GM19467 (cell line): ENCODE measurements around the gene PCSK4.
"Not testable (repeated sequence)": the region's sequence is repeated elsewhere in the genome, so short reads cannot be mapped to it uniquely, and the experiment has no call there.

Experiments used
- ATAC-seq: cut with Tn5 transposase; IDR thresholded peaks from one replicate; pipeline ENCODE4 v1.9.1; 2021; ENCODE audit warnings: mild to moderate bottlenecking, moderate library complexity; ENCODE audit not compliant: unreplicated experiment

The PCSK4 gene

GRCh38 chr19:1490311-1491113 lies at the start of gene PCSK4:
Gene PCSK4, minus strand, starts transcription at chr19:1490350. Its CDS starts 4 bp downstream, at chr19:1490346.
- ATAC-seq, result peak; percentile 73

- ATAC-seq, result not testable (repeated sequence)
Measured at GRCh38 chr19:1539749-1540148, 49.6 kb upstream of the PCSK4 start.

- no peak for ATAC-seq
Measured at GRCh38 chr19:1538978-1539377, 48.8 kb upstream of the PCSK4 start.

- not testable (repeated sequence) for ATAC-seq
Measured at GRCh38 chr19:1535699-1536098, 45.5 kb upstream of the PCSK4 start.

GRCh38 chr19:1534972-1535371 lies 44.8 kb upstream of the PCSK4 start:
- no peak for ATAC-seq

GRCh38 chr19:1533510-1534150 lies 43.5 kb upstream of the PCSK4 start:
- ATAC-seq, result no peak

GRCh38 chr19:1532003-1532402 lies 41.9 kb upstream of the PCSK4 start:
- ATAC-seq, result no peak

GRCh38 chr19:1531587-1531986 lies 41.4 kb upstream of the PCSK4 start:
- ATAC-seq, result no peak

- ATAC-seq, result not testable (repeated sequence)
Measured at GRCh38 chr19:1530856-1531255, 40.7 kb upstream of the PCSK4 start.

GRCh38 chr19:1529430-1529816 lies 39.3 kb upstream of the PCSK4 start:
- no peak for ATAC-seq

- no peak for ATAC-seq
Measured at GRCh38 chr19:1528596-1529429, 38.7 kb upstream of the PCSK4 start.

GRCh38 chr19:1527650-1528309 lies 37.6 kb upstream of the PCSK4 start:
- no peak for ATAC-seq

- ATAC-seq, result no peak
Measured at GRCh38 chr19:1526979-1527649, 37.0 kb upstream of the PCSK4 start.

GRCh38 chr19:1526066-1526778 lies 36.1 kb upstream of the PCSK4 start:
- ATAC-seq, result no peak

GRCh38 chr19:1525343-1525742 lies 35.2 kb upstream of the PCSK4 start:
- no peak for ATAC-seq

GRCh38 chr19:1524972-1525325 lies 34.8 kb upstream of the PCSK4 start:
- no peak for ATAC-seq

- ATAC-seq, result no peak
Measured at GRCh38 chr19:1524287-1524971, 34.3 kb upstream of the PCSK4 start.

GRCh38 chr19:1523412-1524286 lies 33.5 kb upstream of the PCSK4 start, which contains the start of gene PLK5:
Gene PLK5, plus strand, starts transcription at chr19:1524077. Its CDS starts 2,920 bp downstream, at chr19:1526997.
- ATAC-seq, result no peak
